ACC112 (cell line): ENCODE data around the gene WNT9A.

Experiments
- H2AFZ ChIP-seq: fragments of 200-600 bp; sonication (generic); one replicate; pipeline ENCODE4 v1.6.0; 2017; ENCODE audit warnings: antibody characterized with exemption, low read length; ENCODE audit not compliant: unreplicated experiment
- H3K27ac ChIP-seq: fragments of 200-600 bp; sonication (generic); 2 replicates; pipeline ENCODE4 v1.5.1; 2014; ENCODE audit warnings: low read depth, mild to moderate bottlenecking, antibody characterized with exemption, low read length, moderate library complexity
- H3K27me3 ChIP-seq: fragments of 200-600 bp; sonication (generic); 2 replicates; pipeline ENCODE4 v1.6.1; 2014; ENCODE audit warnings: mild to moderate bottlenecking, antibody characterized with exemption, low read length, moderate library complexity, mixed read lengths; ENCODE audit not compliant: insufficient read depth
- H3K36me3 ChIP-seq: fragments of 200-600 bp; sonication (generic); 2 replicates; pipeline ENCODE4 v1.6.1; 2016; ENCODE audit warnings: mild to moderate bottlenecking, antibody characterized with exemption, low read length, moderate library complexity, mixed read lengths; ENCODE audit not compliant: insufficient read depth
- H3K4me1 ChIP-seq: fragments of 200-600 bp; sonication (generic); one replicate; pipeline ENCODE4 v1.6.1; 2016; ENCODE audit warnings: low read length, mixed read lengths; ENCODE audit not compliant: insufficient read depth, unreplicated experiment, control insufficient read depth
- H3K4me3 ChIP-seq: fragments of 200-600 bp; sonication (generic); 2 replicates; pipeline ENCODE4 v1.5.1; 2014; ENCODE audit warnings: mild to moderate bottlenecking, low read depth, low read length
- H3K79me2 ChIP-seq: fragments of 200-600 bp; sonication (generic); one replicate; pipeline ENCODE4 v1.6.0; 2016; ENCODE audit warnings: low read length; ENCODE audit not compliant: control insufficient read depth, unreplicated experiment, insufficient read depth

The WNT9A gene

GRCh38 chr1:227920896-227921295, 26.8 kb downstream of the WNT9A start:
- no peaks in the 10 kb centered on the region for H3K79me2 ChIP-seq
- H2AFZ ChIP-seq: no peak overlapping the region
- H3K27ac ChIP-seq: no peak overlapping the region
- H3K27me3 ChIP-seq: no peaks in the 10 kb centered on the region
- H3K4me3 ChIP-seq: no peak overlapping the region
- no peaks in the 10 kb centered on the region for H3K36me3 ChIP-seq
- no peaks in the 10 kb centered on the region for H3K4me1 ChIP-seq

- Histone ChIP-seq H3K36me3 (no peaks in the 10 kb centered on the region), H3K27me3 (no peaks in the 10 kb centered on the region), H3K4me3 (no peak overlapping the region), H3K4me1 (no peaks in the 10 kb centered on the region), H3K27ac (no peak overlapping the region), H2AFZ (no peak overlapping the region), H3K79me2 (no peaks in the 10 kb centered on the region)
Measured at GRCh38 chr1:227920426-227920825, 27.3 kb downstream of the WNT9A start.

- no peaks in the 10 kb centered on the region for H3K4me1 ChIP-seq
- H3K27me3 ChIP-seq: no peaks in the 10 kb centered on the region
- no peak overlapping the region for H2AFZ ChIP-seq
- H3K27ac ChIP-seq: no peak overlapping the region
- H3K4me3 ChIP-seq: no peak overlapping the region
- H3K36me3 ChIP-seq: no peaks in the 10 kb centered on the region
- no peaks in the 10 kb centered on the region for H3K79me2 ChIP-seq
Measured at GRCh38 chr1:227919906-227920305, 27.8 kb downstream of the WNT9A start.

GRCh38 chr1:227918736-227919135, 29.0 kb downstream of the WNT9A start:
- H3K4me3 ChIP-seq: no peak overlapping the region
- H3K27me3 ChIP-seq: 0 out of 2 replicates have a peak, but pooled peaks cover 3% of the 10 kb centered on the region
- no peaks in the 10 kb centered on the region for H3K79me2 ChIP-seq
- no peak overlapping the region for H2AFZ ChIP-seq
- no peaks in the 10 kb centered on the region for H3K36me3 ChIP-seq
- H3K4me1 ChIP-seq: no peaks in the 10 kb centered on the region
- no peak overlapping the region for H3K27ac ChIP-seq

GRCh38 chr1:227918083-227918700, 29.5 kb downstream of the WNT9A start:
- H3K4me1 ChIP-seq: no peaks in the 10 kb centered on the region
- H3K36me3 ChIP-seq: no peaks in the 10 kb centered on the region
- peaks cover 8% of the 10 kb centered on the region; the same call in 1 of the 2 replicates for H3K27me3 ChIP-seq
- no peak overlapping the region for H3K4me3 ChIP-seq
- no peak overlapping the region for H2AFZ ChIP-seq
- no peak overlapping the region for H3K27ac ChIP-seq
- no peaks in the 10 kb centered on the region for H3K79me2 ChIP-seq

GRCh38 chr1:227917081-227917950, 30.4 kb downstream of the WNT9A start:
- no peaks in the 10 kb centered on the region for H3K79me2 ChIP-seq
- no peak overlapping the region for H3K27ac ChIP-seq
- H3K4me1 ChIP-seq: no peaks in the 10 kb centered on the region
- no peaks in the 10 kb centered on the region for H3K36me3 ChIP-seq
- peaks cover 12% of the 10 kb centered on the region; the same call in 1 of the 2 replicates for H3K27me3 ChIP-seq
- H3K4me3 ChIP-seq: no peak overlapping the region
- no peak overlapping the region for H2AFZ ChIP-seq

GRCh38 chr1:227916655-227917054, 31.1 kb downstream of the WNT9A start:
- Histone ChIP-seq H3K27ac (no peak overlapping the region), H3K79me2 (no peaks in the 10 kb centered on the region), H3K36me3 (no peaks in the 10 kb centered on the region), H2AFZ (no peak overlapping the region), H3K4me1 (no peaks in the 10 kb centered on the region), H3K27me3 (peaks cover 17% of the 10 kb centered on the region; the same call in 1 of the 2 replicates), H3K4me3 (no peak overlapping the region)

GRCh38 chr1:227915564-227916553, 31.9 kb downstream of the WNT9A start:
- Histone ChIP-seq H2AFZ (no peak overlapping the region), H3K4me3 (no peak overlapping the region), H3K79me2 (no peaks in the 10 kb centered on the region), H3K4me1 (no peaks in the 10 kb centered on the region), H3K27me3 (peaks cover 21% of the 10 kb centered on the region; the same call in 1 of the 2 replicates), H3K27ac (no peak overlapping the region), H3K36me3 (no peaks in the 10 kb centered on the region)

GRCh38 chr1:227914801-227915563, 32.8 kb downstream of the WNT9A start:
- no peak overlapping the region for H2AFZ ChIP-seq
- no peaks in the 10 kb centered on the region for H3K79me2 ChIP-seq
- no peak overlapping the region for H3K4me3 ChIP-seq
- no peaks in the 10 kb centered on the region for H3K36me3 ChIP-seq
- no peak overlapping the region for H3K27ac ChIP-seq
- no peaks in the 10 kb centered on the region for H3K4me1 ChIP-seq
- H3K27me3 ChIP-seq: peaks cover 21% of the 10 kb centered on the region; the same call in 1 of the 2 replicates
